HG03060 (cell line): ENCODE data around the gene CHD8.
"Not testable (repeated sequence)": the region's sequence is repeated elsewhere in the genome, so short reads cannot be mapped to it uniquely, and the experiment has no call there.

ENCODE experiments used
- ATAC-seq: cut with Tn5 transposase; IDR thresholded peaks from one replicate; pipeline ENCODE4 v1.9.1; 2021; ENCODE audit warnings: low read depth, moderate number of reproducible peaks; ENCODE audit not compliant: unreplicated experiment

The CHD8 gene

GRCh38 chr14:21379338-21379737, 76.6 kb downstream of the CHD8 start:
- no peak for ATAC-seq

GRCh38 chr14:21373980-21374379, 81.9 kb downstream of the CHD8 start:
- no peak for ATAC-seq

- not testable (repeated sequence) for ATAC-seq
These were observed 83.1 kb downstream of the CHD8 start for GRCh38 chr14:21372814-21373213.

GRCh38 chr14:21369949-21370679, 85.8 kb downstream of the CHD8 start:
- ATAC-seq: no peak

- ATAC-seq: no peak
These were observed 88.3 kb downstream of the CHD8 start for GRCh38 chr14:21367582-21368144.

GRCh38 chr14:21356511-21356910, 99.4 kb downstream of the CHD8 start:
- no peak for ATAC-seq

GRCh38 chr14:21352587-21352986, 103.3 kb downstream of the CHD8 start:
- no peak for ATAC-seq

- no peak for ATAC-seq
These were observed 105.4 kb downstream of the CHD8 start for GRCh38 chr14:21350539-21350938.

GRCh38 chr14:21347201-21347600, 108.7 kb downstream of the CHD8 start:
- no peak for ATAC-seq

- no peak for ATAC-seq
These were observed 109.3 kb downstream of the CHD8 start for GRCh38 chr14:21346532-21347135.

- no peak for ATAC-seq
These were observed 112.7 kb downstream of the CHD8 start for GRCh38 chr14:21343035-21343794.
